ENCODE results near the gene USH2A.

USH2A gene

GRCh38 chr1:215845234-215845891 lies 577.9 kb downstream of the USH2A start:
- DNase-seq (ENCODE audit: low spot score): no peak
- H3K27ac ChIP-seq: no peak overlapping the region
- no peak for TF ChIP-seq CTCF (conservative IDR thresholded peaks at IDR 0.05; ENCODE audit: low read depth)
- POLR2A ChIA-PET (ENCODE audit: low non-redundant PET): no interaction called here
- CTCF ChIA-PET: no interaction called here

DNA sequence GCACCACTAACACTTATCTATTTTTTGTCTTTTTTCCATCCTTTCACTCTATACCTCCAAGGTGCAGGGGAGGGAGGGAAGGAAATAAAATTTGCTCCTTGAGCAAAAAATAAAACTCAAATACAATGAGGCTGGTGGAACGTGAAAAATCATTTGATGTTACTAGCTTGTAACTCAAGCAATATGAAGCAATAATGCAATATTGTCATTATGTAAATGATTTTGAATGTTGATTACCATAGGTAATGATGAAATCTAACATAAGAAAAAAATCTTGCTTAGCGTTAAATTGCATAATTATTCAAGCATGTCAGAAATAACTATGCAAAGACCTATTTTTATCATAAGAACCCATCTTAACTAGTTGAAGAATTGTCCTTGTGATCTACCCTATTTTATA lies 578.5 kb downstream of the USH2A start:
- POLR2A ChIA-PET (ENCODE audit: low non-redundant PET): no interaction called here
- CTCF ChIA-PET: no interaction called here
- H3K27ac ChIP-seq: no peak overlapping the region
- TF ChIP-seq CTCF (conservative IDR thresholded peaks at IDR 0.05; ENCODE audit: low read depth): no peak
- DNase-seq (ENCODE audit: low spot score): no peak

GRCh38 chr1:215844266-215844665 lies 579.0 kb downstream of the USH2A start:
- no peak for DNase-seq (ENCODE audit: low spot score)
- H3K27ac ChIP-seq: no peak overlapping the region
- no peak for TF ChIP-seq CTCF (conservative IDR thresholded peaks at IDR 0.05; ENCODE audit: low read depth)
- ChIA-PET POLR2A (ENCODE audit: low non-redundant PET) (no interaction called here), CTCF (no interaction called here)

- no peak overlapping the region for H3K27ac ChIP-seq
- no peak for DNase-seq (ENCODE audit: low spot score)
- CTCF ChIA-PET: no interaction called here
- TF ChIP-seq CTCF (conservative IDR thresholded peaks at IDR 0.05; ENCODE audit: low read depth): no peak
- POLR2A ChIA-PET (ENCODE audit: low non-redundant PET): no interaction called here
Observed at GRCh38 chr1:215842905-215843304, 580.3 kb downstream of the USH2A start.

DNA sequence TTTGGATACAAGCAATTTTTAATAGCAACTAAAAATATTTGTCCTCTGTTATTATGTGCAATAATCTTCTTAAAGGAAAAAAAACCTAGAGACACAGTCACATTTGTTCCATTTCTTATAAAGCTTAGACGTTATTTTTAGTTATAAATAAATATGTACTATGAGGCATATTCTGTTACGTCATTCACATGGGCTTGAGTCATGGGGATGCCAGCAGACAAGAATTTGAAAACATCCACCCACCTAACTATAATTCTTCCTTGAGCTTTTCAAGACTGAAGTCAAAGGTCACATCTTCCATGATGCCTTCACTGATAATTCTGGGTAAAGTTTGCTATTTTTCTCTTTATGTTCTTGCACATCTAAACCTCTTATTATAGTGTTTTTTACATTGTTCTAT lies 587.3 kb downstream of the USH2A start:
- no peak overlapping the region for H3K27ac ChIP-seq
- TF ChIP-seq CTCF (conservative IDR thresholded peaks at IDR 0.05; ENCODE audit: low read depth): no peak
- DNase-seq (ENCODE audit: low spot score): no peak
- ChIA-PET POLR2A (ENCODE audit: low non-redundant PET) (no interaction called here), CTCF (no interaction called here)

GRCh38 chr1:215833941-215834729 lies 589.1 kb downstream of the USH2A start:
- no peak overlapping the region for H3K27ac ChIP-seq
- POLR2A ChIA-PET (ENCODE audit: low non-redundant PET): no interaction called here
- no peak for TF ChIP-seq CTCF (conservative IDR thresholded peaks at IDR 0.05; ENCODE audit: low read depth)
- CTCF ChIA-PET: no interaction called here
- DNase-seq (ENCODE audit: low spot score): no peak

Data from RWPE1 (cell line).